MCF 10A (cell line): ENCODE results near the gene TTC24. TPM values are rescaled to one million over a fixed set of nuclear protein-coding genes. Genes with fewer than 3 reads are reported as not detected.
"Not testable (repeated sequence)": the region's sequence is repeated elsewhere in the genome, so short reads cannot be mapped to it uniquely, and the experiment has no call there.

ENCODE experiments used
- BruUV-seq: library from RNA; stranded (reverse); fragments of 400-500 nt; replicated peaks from 2 replicates; lab custom pipeline; 2021; lab: Mats Ljungman, UMichigan
- CTCF ChIA-PET: fragments of 300-600 bp; sonication (Branson Sonifier 250); formaldehyde crosslinking; extraction: SDS; loops from one replicate; lab custom pipeline; 2021; ENCODE audit warnings: antibody characterized with exemption, inconsistent platforms; lab: Yijun Ruan, JAX
- POLR2A ChIA-PET: fragments of 300-600, 350-650 bp; sonication (Branson Sonifier 250); formaldehyde crosslinking; extraction: SDS; loops from one replicate; lab custom pipeline; 2020; ENCODE audit warnings: antibody characterized with exemption, inconsistent platforms; lab: Yijun Ruan, JAX
- DNase-seq: peaks from one replicate; pipeline ENCODE4 v3.0.0-alpha.2; 2018; ENCODE audit not compliant: unreplicated experiment
- H3K27ac Mint-ChIP-seq: one replicate; pipeline ENCODE4 v1.8.0; 2022; ENCODE audit warnings: mild to moderate bottlenecking, low read depth, mixed read lengths; ENCODE audit not compliant: unreplicated experiment
- H3K27me3 Mint-ChIP-seq: one replicate; pipeline ENCODE4 v1.8.0; 2022; ENCODE audit warnings: mixed read lengths; ENCODE audit not compliant: insufficient read depth, unreplicated experiment
- H3K36me3 Mint-ChIP-seq: one replicate; pipeline ENCODE4 v1.8.0; 2022; ENCODE audit warnings: mild to moderate bottlenecking, moderate library complexity, mixed read lengths; ENCODE audit not compliant: insufficient read depth, unreplicated experiment
- H3K4me1 Mint-ChIP-seq: one replicate; pipeline ENCODE4 v1.8.0; 2022; ENCODE audit warnings: mixed read lengths; ENCODE audit not compliant: insufficient read depth, unreplicated experiment
- H3K4me3 Mint-ChIP-seq: one replicate; pipeline ENCODE4 v1.8.0; 2022; ENCODE audit warnings: mild to moderate bottlenecking, moderate library complexity, mixed read lengths; ENCODE audit not compliant: unreplicated experiment
- H3K9me3 Mint-ChIP-seq: one replicate; pipeline ENCODE4 v1.8.0; 2022; ENCODE audit warnings: mixed read lengths; ENCODE audit not compliant: unreplicated experiment
- intact Hi-C: fragments of 100-400 bp; cut with micrococcal nuclease; formaldehyde crosslinking; loops from 2 replicates; pipeline ENCODE4 v1.14.1; 2022
- total RNA-seq: library from RNA; stranded (reverse); gene quantifications from 2 replicates; pipeline ENCODE4 v1.2.3, GENCODE V29; 2022
- TF ChIP-seq, protein P1 (sequence below): fragments of 200-600 bp; IDR thresholded peaks from one replicate; pipeline ENCODE4 v1.8.0; 2022; ENCODE audit warnings: antibody characterized with exemption, mild to moderate bottlenecking; ENCODE audit not compliant: unreplicated experiment

The TTC24 gene
- total RNA-seq, 1 experiment from 2014 or later = not detected

DNA sequence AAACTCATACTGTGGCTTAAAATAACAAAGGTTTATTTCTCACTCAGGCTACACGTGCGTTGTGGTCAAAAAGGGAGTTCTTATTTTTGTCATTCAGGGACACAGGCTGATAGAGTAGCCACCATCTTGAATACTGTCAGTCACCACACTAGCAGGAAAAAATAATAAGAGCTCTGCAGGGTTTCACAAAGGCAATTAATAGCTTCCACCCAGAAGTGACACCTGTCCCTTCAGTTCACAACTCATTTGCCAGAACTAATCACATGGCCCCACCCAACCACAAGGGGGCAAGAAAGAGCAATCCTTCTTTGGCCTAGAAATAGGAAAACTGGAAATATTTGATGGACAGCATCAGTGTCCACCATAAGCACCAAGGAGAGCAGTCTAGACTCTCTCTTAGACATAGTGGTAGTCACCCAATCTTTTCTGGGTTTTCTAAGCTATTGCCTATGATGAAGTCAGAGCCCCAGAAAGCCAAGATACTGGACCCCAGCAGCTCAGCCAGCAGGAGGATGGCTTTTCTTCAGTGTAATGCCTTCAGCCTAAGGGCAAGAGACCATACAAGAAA is 47.9 kb downstream of the TTC24 start:
- Mint-ChIP-seq H3K4me1 (peaks cover 17% of the 10 kb centered on the region), H3K4me3 (no peak overlapping the region), H3K36me3 (no peaks in the 10 kb centered on the region), H3K9me3 (no peaks in the 10 kb centered on the region), H3K27me3 (peaks cover 61% of the 10 kb centered on the region), H3K27ac (no peak overlapping the region)
- peak; percentile 83 for DNase-seq
- TF ChIP-seq, protein P1, sequence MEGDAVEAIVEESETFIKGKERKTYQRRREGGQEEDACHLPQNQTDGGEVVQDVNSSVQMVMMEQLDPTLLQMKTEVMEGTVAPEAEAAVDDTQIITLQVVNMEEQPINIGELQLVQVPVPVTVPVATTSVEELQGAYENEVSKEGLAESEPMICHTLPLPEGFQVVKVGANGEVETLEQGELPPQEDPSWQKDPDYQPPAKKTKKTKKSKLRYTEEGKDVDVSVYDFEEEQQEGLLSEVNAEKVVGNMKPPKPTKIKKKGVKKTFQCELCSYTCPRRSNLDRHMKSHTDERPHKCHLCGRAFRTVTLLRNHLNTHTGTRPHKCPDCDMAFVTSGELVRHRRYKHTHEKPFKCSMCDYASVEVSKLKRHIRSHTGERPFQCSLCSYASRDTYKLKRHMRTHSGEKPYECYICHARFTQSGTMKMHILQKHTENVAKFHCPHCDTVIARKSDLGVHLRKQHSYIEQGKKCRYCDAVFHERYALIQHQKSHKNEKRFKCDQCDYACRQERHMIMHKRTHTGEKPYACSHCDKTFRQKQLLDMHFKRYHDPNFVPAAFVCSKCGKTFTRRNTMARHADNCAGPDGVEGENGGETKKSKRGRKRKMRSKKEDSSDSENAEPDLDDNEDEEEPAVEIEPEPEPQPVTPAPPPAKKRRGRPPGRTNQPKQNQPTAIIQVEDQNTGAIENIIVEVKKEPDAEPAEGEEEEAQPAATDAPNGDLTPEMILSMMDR = peak; percentile 73
- ChIA-PET POLR2A (interaction anchor here (0.6 to 1.1 kb wide), 6 partner anchors 11 to 114 kb away, joined by 3 to 5 read pairs (median 3); partner anchors contain the start of gene MRPL24), CTCF (interaction anchor here (0.6 to 20.9 kb wide), 55 partner anchors 8 to 529 kb away, joined by 3 to 396 read pairs (median 4); partner anchors contain the start of genes HAPLN2, METTL25B, NAXE and NES)
- intact Hi-C loops = loop anchor here (1.0 kb wide), 3 partner anchors 30 to 263 kb away; no protein-coding TSS in a partner anchor
- no TSS peak for BruUV-seq

DNA sequence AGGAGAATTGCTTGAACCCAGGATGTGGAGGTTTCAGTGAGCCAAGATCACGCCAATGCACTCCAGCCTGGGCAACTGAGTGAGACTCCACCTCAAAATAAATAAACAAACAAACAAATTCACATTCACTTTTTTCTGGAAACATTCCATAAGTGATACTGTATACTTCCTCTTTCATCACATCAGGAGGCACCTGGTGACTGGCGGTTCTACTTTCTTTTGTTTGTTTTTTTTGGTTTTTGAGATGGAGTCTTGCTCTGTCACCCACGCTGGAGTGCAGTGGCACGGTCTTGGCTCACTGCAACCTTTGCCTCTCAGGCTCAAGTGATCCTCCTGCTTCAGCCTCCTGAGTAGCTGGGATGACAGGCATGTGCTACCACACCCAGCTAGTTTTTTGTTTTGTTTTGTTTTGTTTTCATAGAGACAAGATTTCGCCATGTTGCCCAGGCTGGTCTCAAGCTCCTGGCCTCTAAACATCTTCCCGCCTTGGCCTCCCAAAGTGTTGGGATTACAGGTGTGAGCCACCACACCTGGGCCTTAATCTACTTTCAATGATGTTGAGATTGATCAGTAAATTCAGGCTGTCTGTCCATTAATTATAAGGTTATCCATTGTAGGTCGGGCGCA is 50.4 kb downstream of the TTC24 start:
- DNase-seq = no peak

DNA sequence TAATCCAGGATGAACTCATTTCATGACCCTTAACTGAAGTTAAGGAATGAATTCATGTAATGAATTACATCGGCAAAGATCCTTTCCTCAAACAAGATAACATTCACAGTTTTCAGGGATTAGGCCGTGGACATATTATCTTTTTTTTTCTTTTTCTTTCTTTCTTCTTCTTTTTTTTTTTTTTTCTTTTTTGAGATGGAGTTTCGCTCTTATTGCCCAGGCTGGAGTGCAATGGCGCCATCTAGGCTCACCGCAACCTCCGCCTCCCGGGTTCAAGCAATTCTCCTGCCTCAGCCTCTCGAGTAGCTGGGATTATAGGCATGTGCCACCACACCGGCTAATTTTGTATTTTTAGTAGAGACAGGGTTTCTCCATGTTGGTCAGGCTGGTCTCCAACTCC is 51.6 kb downstream of the TTC24 start:
- intact Hi-C loops, H3K9me3 Mint-ChIP-seq, H3K36me3 Mint-ChIP-seq, DNase-seq, POLR2A ChIA-PET, H3K4me3 Mint-ChIP-seq, H3K4me1 Mint-ChIP-seq, BruUV-seq, H3K27ac Mint-ChIP-seq: not testable (repeated sequence)
- CTCF ChIA-PET = interaction anchor here (0.7 to 20.9 kb wide), 9 partner anchors 11 to 351 kb away, joined by 3 to 396 read pairs (median 4); no protein-coding TSS in a partner anchor
- peaks cover 60% of the 10 kb centered on the region for H3K27me3 Mint-ChIP-seq

More for the DNA sequence above, 50.4 kb downstream of the TTC24 start:
- no peaks in the 10 kb centered on the region for H3K9me3 Mint-ChIP-seq
- TF ChIP-seq, protein P1 = no peak
- H3K27ac Mint-ChIP-seq = no peak overlapping the region
- no peak overlapping the region for H3K4me3 Mint-ChIP-seq
- BruUV-seq = no TSS peak
- ChIA-PET CTCF (interaction anchor here (0.6 to 20.9 kb wide), 12 partner anchors 9 to 260 kb away, joined by 3 to 396 read pairs (median 4); partner anchors contain the start of gene NES), POLR2A (no interaction called here)
- H3K36me3 Mint-ChIP-seq = no peaks in the 10 kb centered on the region
- H3K27me3 Mint-ChIP-seq = peaks cover 60% of the 10 kb centered on the region
- peaks cover 12% of the 10 kb centered on the region for H3K4me1 Mint-ChIP-seq
- intact Hi-C loops = loop anchor here (2.0 kb wide), 1 partner anchor 57 kb away; no protein-coding TSS in a partner anchor

DNA sequence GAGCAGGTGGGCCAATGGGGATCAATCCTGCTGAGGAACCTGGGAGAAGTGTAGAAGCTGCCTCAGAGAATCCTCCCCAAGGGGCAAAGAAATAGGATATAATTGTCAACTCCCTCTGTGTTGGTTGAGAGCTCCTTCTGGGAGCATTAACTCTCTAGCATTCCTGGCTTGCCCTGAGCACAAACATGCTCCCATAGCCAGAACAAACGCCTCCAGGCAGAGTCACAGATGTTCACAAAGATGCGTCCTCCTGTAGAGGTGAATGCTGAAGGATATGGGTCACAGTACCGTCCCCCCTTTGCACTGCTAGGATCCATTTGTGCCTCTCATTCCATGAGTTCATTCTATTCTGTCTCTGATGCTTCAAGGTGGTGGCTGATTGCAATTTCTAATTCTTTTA is 52.8 kb downstream of the TTC24 start:
- no TSS peak for BruUV-seq
- intact Hi-C loops = no loop called here
- TF ChIP-seq, protein P1 = no peak
- H3K27me3 Mint-ChIP-seq = peaks cover 64% of the 10 kb centered on the region
- ChIA-PET CTCF (interaction anchor here (0.7 to 2.5 kb wide), 4 partner anchors 12 to 46 kb away, joined by 3 to 7 read pairs (median 4); no protein-coding TSS in a partner anchor), POLR2A (interaction anchor here (0.8 kb wide), 1 partner anchor 161 kb away, joined by 3 read pairs; no protein-coding TSS in a partner anchor)
- no peak overlapping the region for H3K27ac Mint-ChIP-seq
- H3K9me3 Mint-ChIP-seq = no peaks in the 10 kb centered on the region
- no peak overlapping the region for H3K4me3 Mint-ChIP-seq
- H3K4me1 Mint-ChIP-seq = peaks cover 5% of the 10 kb centered on the region
- no peaks in the 10 kb centered on the region for H3K36me3 Mint-ChIP-seq
- no peak for DNase-seq

Other genes with a start within 250 kb of the TTC24 start
- 495 and 574 TPM in 2 replicates for gene CCT3, start 241.4 kb upstream of the TTC24 start, total RNA-seq
- gene TSACC, start 241.2 kb upstream of the TTC24 start, total RNA-seq = 1.8 and 3.6 TPM in 2 replicates
- not detected in 2 replicates for gene RHBG, start 210.5 kb upstream of the TTC24 start, total RNA-seq
- gene MEF2D, start 78.9 kb upstream of the TTC24 start, total RNA-seq = 113 and 131 TPM in 2 replicates
- 36.4 and 48.3 TPM in 2 replicates for gene IQGAP3, start 7.2 kb upstream of the TTC24 start, total RNA-seq
- 141 and 155 TPM in 2 replicates for gene NAXE, start 12.1 kb downstream of the TTC24 start, total RNA-seq
- 67.3 and 107 TPM in 2 replicates for gene GPATCH4, start 21.8 kb downstream of the TTC24 start, total RNA-seq
- gene HAPLN2, start 39.7 kb downstream of the TTC24 start, total RNA-seq = not detected in 2 replicates
- 0.37 TPM in 1 of 2 replicates, not detected in the other for gene BCAN, start 62.4 kb downstream of the TTC24 start, total RNA-seq
- gene NES, start 97.7 kb downstream of the TTC24 start, total RNA-seq = not detected in 2 replicates
- gene CRABP2, start 125.9 kb downstream of the TTC24 start, total RNA-seq = 0.98 and 1.9 TPM in 2 replicates
- 46.0 and 68.9 TPM in 2 replicates for gene METTL25B, start 148.7 kb downstream of the TTC24 start, total RNA-seq
- 49.9 and 57.5 TPM in 2 replicates for gene ISG20L2, start 149.0 kb downstream of the TTC24 start, total RNA-seq
- gene MRPL24, start 161.4 kb downstream of the TTC24 start, total RNA-seq = 233 and 261 TPM in 2 replicates
- gene HDGF, start 172.0 kb downstream of the TTC24 start, total RNA-seq = 679 and 707 TPM in 2 replicates
- gene PRCC, start 187.8 kb downstream of the TTC24 start, total RNA-seq = 112 and 131 TPM in 2 replicates
- gene SH2D2A, start 237.1 kb downstream of the TTC24 start, total RNA-seq = 19.2 and 27.9 TPM in 2 replicates